Ammon's horn (tissue), 1 donor: ENCODE data around the gene CD55.

Experiments used
- DNase-seq: peaks from one replicate; pipeline ENCODE4 v3.0.0-alpha.2; 2016; ENCODE audit warnings: low spot score

Gene CD55

GRCh38 chr1:207321079-207321789 lies at the start of gene CD55:
CD55 (plus strand) TSS chr1:207321678; CDS start chr1:207321766, 88 bp downstream.
- peak; percentile 94 for DNase-seq

- no peak for DNase-seq
Measured at GRCh38 chr1:207274882-207275281, 46.6 kb upstream of the CD55 start.

- no peak for DNase-seq
Measured at GRCh38 chr1:207276465-207276864, 45.0 kb upstream of the CD55 start.

GRCh38 chr1:207277241-207277640 lies 44.2 kb upstream of the CD55 start:
- DNase-seq: no peak

- no peak for DNase-seq
Measured at GRCh38 chr1:207279652-207280051, 41.8 kb upstream of the CD55 start.

GRCh38 chr1:207280706-207281105 lies 40.8 kb upstream of the CD55 start:
- DNase-seq: no peak

GRCh38 chr1:207282058-207282457 lies 39.4 kb upstream of the CD55 start:
- DNase-seq: no peak

GRCh38 chr1:207282496-207283380 lies 38.7 kb upstream of the CD55 start:
- DNase-seq: no peak

GRCh38 chr1:207283421-207283820 lies 38.1 kb upstream of the CD55 start:
- DNase-seq: no peak

GRCh38 chr1:207284209-207284897 lies 37.1 kb upstream of the CD55 start:
- DNase-seq: no peak

- no peak for DNase-seq
Measured at GRCh38 chr1:207286786-207287468, 34.6 kb upstream of the CD55 start.

- DNase-seq: no peak
Measured at GRCh38 chr1:207288315-207288714, 33.2 kb upstream of the CD55 start.

GRCh38 chr1:207289756-207290155 lies 31.7 kb upstream of the CD55 start:
- DNase-seq: no peak

- DNase-seq: no peak
Measured at GRCh38 chr1:207291723-207292122, 29.8 kb upstream of the CD55 start.

- peak; percentile 14 for DNase-seq
Measured at GRCh38 chr1:207298186-207298585, 23.3 kb upstream of the CD55 start.

- DNase-seq: peak; percentile 9
Measured at GRCh38 chr1:207298636-207299398, 22.7 kb upstream of the CD55 start.

- no peak for DNase-seq
Measured at GRCh38 chr1:207300970-207301369, 20.5 kb upstream of the CD55 start.

GRCh38 chr1:207302618-207303393 lies 18.7 kb upstream of the CD55 start:
- no peak for DNase-seq

GRCh38 chr1:207304710-207305488 lies 16.6 kb upstream of the CD55 start:
- no peak for DNase-seq

- no peak for DNase-seq
Measured at GRCh38 chr1:207305489-207305873, 16.0 kb upstream of the CD55 start.
